ENCODE results near the gene EIF4G3. TPM values are rescaled to one million over a fixed set of nuclear protein-coding genes. Genes with fewer than 3 reads are reported as not detected.

EIF4G3 gene
- polyA plus RNA-seq, 1 donor (not counting 4 experiments of a cell fraction or from before 2014, with no cell fraction given) = 44.6 TPM

DNA sequence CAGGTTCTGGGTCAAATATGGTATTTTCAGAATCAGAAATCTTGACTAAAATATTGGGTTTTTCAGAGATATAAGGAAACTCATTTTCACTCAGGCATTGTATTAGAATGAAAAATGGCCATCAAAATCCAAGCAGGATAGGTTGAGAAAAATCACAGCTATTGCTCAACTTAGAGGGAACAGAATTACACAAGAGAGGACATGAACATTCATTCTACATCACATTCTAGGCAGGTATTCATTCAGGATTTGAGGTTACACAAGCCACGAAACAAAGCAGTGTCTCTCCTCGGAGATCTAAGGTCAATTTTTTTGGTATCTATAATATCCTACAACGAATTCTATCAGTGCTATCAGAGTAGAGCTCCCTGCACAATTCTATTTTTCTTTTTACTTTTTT is 226.0 kb downstream of the EIF4G3 start:
- H3K4me2 ChIP-seq (ENCODE audit: control insufficient read depth, extremely low read depth, insufficient read depth, low read depth, low read length) = no peak overlapping the region
- H3K4me1 ChIP-seq (ENCODE audit: control insufficient read depth, extremely low read depth, insufficient read depth, low read length) = no peaks in the 10 kb centered on the region
- no peak overlapping the region for H3K9ac ChIP-seq (ENCODE audit: control insufficient read depth, extremely low read depth, insufficient read depth, low read length)
- H3K27ac ChIP-seq (ENCODE audit: control insufficient read depth, insufficient read depth, low read length) = no peak overlapping the region
- DNase-seq (ENCODE audit: low read depth, low spot score) = no peak
- H3K36me3 ChIP-seq (ENCODE audit: control insufficient read depth in 2 of 2, extremely low read depth in 1 of 2, insufficient read depth in 2 of 2, low read length in 2 of 2) = peaks cover 0 to 2% of the 10 kb centered on the region in 2 experiments
- FAIRE-seq = no peak
- no peak for TF ChIP-seq EZH2 (IDR thresholded peaks at IDR 0.05; ENCODE audit: low read length)
- TF ChIP-seq CTCF (optimal IDR thresholded peaks at IDR 0.05 in 1 of 3, IDR thresholded peaks at IDR 0.05 in 1 of 3, conservative IDR thresholded peaks at IDR 0.05 in 1 of 3; ENCODE audit: extremely low read depth in 1 of 3, insufficient read depth in 2 of 3, low read length in 3 of 3) = no peak
- H3K27me3 ChIP-seq (ENCODE audit: control insufficient read depth, extremely low read depth, insufficient read depth, low read length) = no peaks in the 10 kb centered on the region
- H3K9me3 ChIP-seq (ENCODE audit: control insufficient read depth, low read depth, low read length) = no peaks in the 10 kb centered on the region
- no peaks in the 10 kb centered on the region for H3K79me2 ChIP-seq (ENCODE audit: control insufficient read depth, insufficient read depth, low read length)
- H3K4me3 ChIP-seq (ENCODE audit: control insufficient read depth in 2 of 3, extremely low read depth in 1 of 3, insufficient read depth in 2 of 3, low read depth in 1 of 3, low read length in 3 of 3) = no peak overlapping the region
- no peaks in the 10 kb centered on the region for H4K20me1 ChIP-seq (ENCODE audit: control insufficient read depth, extremely low read depth, insufficient read depth, low read length)
- no peaks in the 10 kb centered on the region for H3K9me1 ChIP-seq (ENCODE audit: control insufficient read depth, extremely low read depth, insufficient read depth, low read length)
- dilution Hi-C loops (cut with MboI; ENCODE audit: extremely low pct_ligation_motif_present, low sequenced_read_pairs) = no loop called here
- no peak overlapping the region for H2AFZ ChIP-seq (ENCODE audit: control insufficient read depth, low read length)

DNA sequence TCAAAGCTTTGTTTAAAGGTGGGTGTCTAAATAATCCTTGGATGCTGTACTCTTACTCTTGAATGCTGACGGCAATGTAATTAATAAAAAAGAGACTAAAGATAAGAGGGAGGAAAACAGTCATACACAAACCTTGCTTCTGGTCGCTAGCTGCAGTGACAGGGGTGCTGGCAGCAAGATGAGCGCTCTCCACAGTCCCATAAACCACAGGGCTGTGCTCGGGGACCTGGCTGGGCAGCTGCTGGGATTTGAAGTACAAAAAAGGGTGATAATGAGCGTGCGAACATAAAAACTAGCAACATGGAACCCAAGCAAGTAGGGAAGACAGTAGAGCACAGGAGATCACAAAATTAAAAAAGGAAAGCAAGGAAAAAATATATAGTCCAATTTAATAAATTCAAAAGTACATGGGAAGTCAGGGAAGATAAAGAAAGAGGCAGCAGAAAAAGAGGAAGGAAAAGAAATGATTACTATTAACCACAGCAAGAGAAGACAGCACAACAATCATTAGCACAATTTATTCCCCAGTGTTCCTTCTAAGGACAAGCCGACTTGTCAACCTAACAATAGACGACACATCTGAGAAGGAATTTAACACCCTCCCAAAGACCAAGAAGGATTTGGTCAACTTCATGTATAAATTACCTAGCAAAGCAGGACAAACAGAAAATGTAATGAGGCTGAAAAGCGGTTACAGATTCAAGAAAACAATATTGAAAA is 226.7 kb downstream of the EIF4G3 start:
- no peak overlapping the region for H3K9ac ChIP-seq (ENCODE audit: control insufficient read depth, extremely low read depth, insufficient read depth, low read length)
- DNase-seq (ENCODE audit: low read depth, low spot score) (no peak), FAIRE-seq (no peak)
- H3K36me3 ChIP-seq (ENCODE audit: control insufficient read depth in 2 of 2, extremely low read depth in 1 of 2, insufficient read depth in 2 of 2, low read length in 2 of 2) = peaks cover 0 to 4% of the 10 kb centered on the region in 2 experiments
- H2AFZ ChIP-seq (ENCODE audit: control insufficient read depth, low read length) = no peak overlapping the region
- no peak overlapping the region for H3K4me3 ChIP-seq (ENCODE audit: control insufficient read depth in 2 of 3, extremely low read depth in 1 of 3, insufficient read depth in 2 of 3, low read depth in 1 of 3, low read length in 3 of 3)
- no peaks in the 10 kb centered on the region for H3K4me1 ChIP-seq (ENCODE audit: control insufficient read depth, extremely low read depth, insufficient read depth, low read length)
- TF ChIP-seq EZH2 (IDR thresholded peaks at IDR 0.05; ENCODE audit: low read length) (no peak), CTCF (optimal IDR thresholded peaks at IDR 0.05 in 1 of 3, IDR thresholded peaks at IDR 0.05 in 1 of 3, conservative IDR thresholded peaks at IDR 0.05 in 1 of 3; ENCODE audit: extremely low read depth in 1 of 3, insufficient read depth in 2 of 3, low read length in 3 of 3) (no peak)
- no peak overlapping the region for H3K27ac ChIP-seq (ENCODE audit: control insufficient read depth, insufficient read depth, low read length)
- H3K9me3 ChIP-seq (ENCODE audit: control insufficient read depth, low read depth, low read length) = no peaks in the 10 kb centered on the region
- no peak overlapping the region for H3K4me2 ChIP-seq (ENCODE audit: control insufficient read depth, extremely low read depth, insufficient read depth, low read depth, low read length)
- H3K27me3 ChIP-seq (ENCODE audit: control insufficient read depth, extremely low read depth, insufficient read depth, low read length) = no peaks in the 10 kb centered on the region
- dilution Hi-C loops (cut with MboI; ENCODE audit: extremely low pct_ligation_motif_present, low sequenced_read_pairs) = no loop called here
- H3K9me1 ChIP-seq (ENCODE audit: control insufficient read depth, extremely low read depth, insufficient read depth, low read length) = no peaks in the 10 kb centered on the region
- no peaks in the 10 kb centered on the region for H3K79me2 ChIP-seq (ENCODE audit: control insufficient read depth, insufficient read depth, low read length)
- no peaks in the 10 kb centered on the region for H4K20me1 ChIP-seq (ENCODE audit: control insufficient read depth, extremely low read depth, insufficient read depth, low read length)
